A673 (cell line): Measurements from ENCODE around the gene CIT.

Experiments used
- EZH2 ChIP-seq: fragments of 200-600 bp; sonication (generic); IDR thresholded peaks from 2 replicates; pipeline ENCODE4 v1.6.1; 2017; ENCODE audit warnings: borderline replicate concordance, low read depth, mild to moderate bottlenecking, mixed read lengths, antibody characterized with exemption, low read length; ENCODE audit not compliant: poor library complexity, severe bottlenecking
- TF ChIP-seq, protein P1 (sequence below): fragments of 300-800, 200-600 bp; sonication (generic); conservative IDR thresholded peaks from 2 replicates; pipeline ENCODE4 v1.5.1; 2017; ENCODE audit warnings: low read depth, mild to moderate bottlenecking, antibody characterized with exemption, low read length, moderate library complexity, mixed read lengths

- TF ChIP-seq, protein P1, sequence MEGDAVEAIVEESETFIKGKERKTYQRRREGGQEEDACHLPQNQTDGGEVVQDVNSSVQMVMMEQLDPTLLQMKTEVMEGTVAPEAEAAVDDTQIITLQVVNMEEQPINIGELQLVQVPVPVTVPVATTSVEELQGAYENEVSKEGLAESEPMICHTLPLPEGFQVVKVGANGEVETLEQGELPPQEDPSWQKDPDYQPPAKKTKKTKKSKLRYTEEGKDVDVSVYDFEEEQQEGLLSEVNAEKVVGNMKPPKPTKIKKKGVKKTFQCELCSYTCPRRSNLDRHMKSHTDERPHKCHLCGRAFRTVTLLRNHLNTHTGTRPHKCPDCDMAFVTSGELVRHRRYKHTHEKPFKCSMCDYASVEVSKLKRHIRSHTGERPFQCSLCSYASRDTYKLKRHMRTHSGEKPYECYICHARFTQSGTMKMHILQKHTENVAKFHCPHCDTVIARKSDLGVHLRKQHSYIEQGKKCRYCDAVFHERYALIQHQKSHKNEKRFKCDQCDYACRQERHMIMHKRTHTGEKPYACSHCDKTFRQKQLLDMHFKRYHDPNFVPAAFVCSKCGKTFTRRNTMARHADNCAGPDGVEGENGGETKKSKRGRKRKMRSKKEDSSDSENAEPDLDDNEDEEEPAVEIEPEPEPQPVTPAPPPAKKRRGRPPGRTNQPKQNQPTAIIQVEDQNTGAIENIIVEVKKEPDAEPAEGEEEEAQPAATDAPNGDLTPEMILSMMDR: no peak
- no peak for TF ChIP-seq EZH2
Observed at GRCh38 chr12:119807380-119807779, 69.7 kb downstream of the CIT start.
